HEK293 (cell line): ENCODE measurements around the gene LINGO1.

Source experiments
- CTCF ChIP-seq: fragments of 450-650 bp; formaldehyde crosslinking; IDR thresholded peaks from 2 replicates; pipeline ENCODE4 v1.5.1; 2016; ENCODE audit warnings: missing biosample characterization, missing genetic modification characterization
- KLF9 ChIP-seq: fragments of 450-650 bp; formaldehyde crosslinking; IDR thresholded peaks from 2 replicates; pipeline ENCODE4 v1.5.1; 2016; ENCODE audit warnings: missing biosample characterization, missing genetic modification characterization, low read depth
- YY1 ChIP-seq: fragments of 450-650 bp; formaldehyde crosslinking; IDR thresholded peaks from 2 replicates; pipeline ENCODE4 v1.5.1; 2018; ENCODE audit warnings: missing biosample characterization, missing genetic modification characterization
- ZEB2 ChIP-seq: fragments of 450-650 bp; formaldehyde crosslinking; IDR thresholded peaks from 2 replicates; pipeline ENCODE4 v1.5.1; 2016; ENCODE audit warnings: missing biosample characterization, missing genetic modification characterization
- ZNF138 ChIP-seq: fragments of 450-650 bp; formaldehyde crosslinking; IDR thresholded peaks from 2 replicates; pipeline ENCODE4 v1.5.1; 2016; ENCODE audit warnings: missing biosample characterization, missing genetic modification characterization, borderline replicate concordance
- ZNF324 ChIP-seq: fragments of 450-650 bp; formaldehyde crosslinking; IDR thresholded peaks from 2 replicates; pipeline ENCODE4 v1.5.1; 2016; ENCODE audit warnings: missing biosample characterization, missing genetic modification characterization
- ZNF354C ChIP-seq: fragments of 450-650 bp; formaldehyde crosslinking; IDR thresholded peaks from 2 replicates; pipeline ENCODE4 v1.5.1; 2016; ENCODE audit warnings: missing biosample characterization, missing genetic modification characterization, low read depth, borderline replicate concordance
- ZNF791 ChIP-seq: fragments of 450-650 bp; formaldehyde crosslinking; IDR thresholded peaks from 2 replicates; pipeline ENCODE4 v1.5.1; 2016; ENCODE audit warnings: missing biosample characterization, missing genetic modification characterization
- TF ChIP-seq, protein P1 (sequence below): fragments of 450-650 bp; formaldehyde crosslinking; IDR thresholded peaks from 2 replicates; pipeline ENCODE4 v1.5.1; 2016; ENCODE audit warnings: missing biosample characterization, missing genetic modification characterization
- TF ChIP-seq, protein P2 (sequence below): fragments of 450-650 bp; IDR thresholded peaks from 2 replicates; pipeline ENCODE4 v1.5.1; 2018; ENCODE audit warnings: missing biosample characterization, missing genetic modification characterization

- TF ChIP-seq CTCF (tag by site-specific recombination) (no peak), YY1 (tag by site-specific recombination) (no peak), ZNF138 (tag by site-specific recombination) (no peak), ZNF324 (no peak), KLF9 (tag by site-specific recombination) (no peak), ZNF791 (tag by site-specific recombination) (no peak), ZNF354C (tag by site-specific recombination) (no peak), ZEB2 (tag by site-specific recombination) (no peak)
- TF ChIP-seq, protein P1, sequence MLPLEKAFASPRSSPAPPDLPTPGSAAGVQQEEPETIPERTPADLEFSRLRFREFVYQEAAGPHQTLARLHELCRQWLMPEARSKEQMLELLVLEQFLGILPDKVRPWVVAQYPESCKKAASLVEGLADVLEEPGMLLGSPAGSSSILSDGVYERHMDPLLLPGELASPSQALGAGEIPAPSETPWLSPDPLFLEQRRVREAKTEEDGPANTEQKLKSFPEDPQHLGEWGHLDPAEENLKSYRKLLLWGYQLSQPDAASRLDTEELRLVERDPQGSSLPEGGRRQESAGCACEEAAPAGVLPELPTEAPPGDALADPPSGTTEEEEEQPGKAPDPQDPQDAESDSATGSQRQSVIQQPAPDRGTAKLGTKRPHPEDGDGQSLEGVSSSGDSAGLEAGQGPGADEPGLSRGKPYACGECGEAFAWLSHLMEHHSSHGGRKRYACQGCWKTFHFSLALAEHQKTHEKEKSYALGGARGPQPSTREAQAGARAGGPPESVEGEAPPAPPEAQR: no peak
- TF ChIP-seq, protein P2, sequence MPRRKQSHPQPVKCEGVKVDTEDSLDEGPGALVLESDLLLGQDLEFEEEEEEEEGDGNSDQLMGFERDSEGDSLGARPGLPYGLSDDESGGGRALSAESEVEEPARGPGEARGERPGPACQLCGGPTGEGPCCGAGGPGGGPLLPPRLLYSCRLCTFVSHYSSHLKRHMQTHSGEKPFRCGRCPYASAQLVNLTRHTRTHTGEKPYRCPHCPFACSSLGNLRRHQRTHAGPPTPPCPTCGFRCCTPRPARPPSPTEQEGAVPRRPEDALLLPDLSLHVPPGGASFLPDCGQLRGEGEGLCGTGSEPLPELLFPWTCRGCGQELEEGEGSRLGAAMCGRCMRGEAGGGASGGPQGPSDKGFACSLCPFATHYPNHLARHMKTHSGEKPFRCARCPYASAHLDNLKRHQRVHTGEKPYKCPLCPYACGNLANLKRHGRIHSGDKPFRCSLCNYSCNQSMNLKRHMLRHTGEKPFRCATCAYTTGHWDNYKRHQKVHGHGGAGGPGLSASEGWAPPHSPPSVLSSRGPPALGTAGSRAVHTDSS: no peak
Measured at GRCh38 chr15:77672135-77672534, 39.4 kb upstream of the LINGO1 start.
